Measurements from ENCODE around the gene PTPN20. TPM values are rescaled to one million over a fixed set of nuclear protein-coding genes. Genes with fewer than 3 reads are reported as not detected.

The PTPN20 gene
- total and polyA plus RNA-seq, 2 of the 8 experiments (the other 6 are each of a cell fraction or from before 2014, with no cell fraction given): not detected

DNA sequence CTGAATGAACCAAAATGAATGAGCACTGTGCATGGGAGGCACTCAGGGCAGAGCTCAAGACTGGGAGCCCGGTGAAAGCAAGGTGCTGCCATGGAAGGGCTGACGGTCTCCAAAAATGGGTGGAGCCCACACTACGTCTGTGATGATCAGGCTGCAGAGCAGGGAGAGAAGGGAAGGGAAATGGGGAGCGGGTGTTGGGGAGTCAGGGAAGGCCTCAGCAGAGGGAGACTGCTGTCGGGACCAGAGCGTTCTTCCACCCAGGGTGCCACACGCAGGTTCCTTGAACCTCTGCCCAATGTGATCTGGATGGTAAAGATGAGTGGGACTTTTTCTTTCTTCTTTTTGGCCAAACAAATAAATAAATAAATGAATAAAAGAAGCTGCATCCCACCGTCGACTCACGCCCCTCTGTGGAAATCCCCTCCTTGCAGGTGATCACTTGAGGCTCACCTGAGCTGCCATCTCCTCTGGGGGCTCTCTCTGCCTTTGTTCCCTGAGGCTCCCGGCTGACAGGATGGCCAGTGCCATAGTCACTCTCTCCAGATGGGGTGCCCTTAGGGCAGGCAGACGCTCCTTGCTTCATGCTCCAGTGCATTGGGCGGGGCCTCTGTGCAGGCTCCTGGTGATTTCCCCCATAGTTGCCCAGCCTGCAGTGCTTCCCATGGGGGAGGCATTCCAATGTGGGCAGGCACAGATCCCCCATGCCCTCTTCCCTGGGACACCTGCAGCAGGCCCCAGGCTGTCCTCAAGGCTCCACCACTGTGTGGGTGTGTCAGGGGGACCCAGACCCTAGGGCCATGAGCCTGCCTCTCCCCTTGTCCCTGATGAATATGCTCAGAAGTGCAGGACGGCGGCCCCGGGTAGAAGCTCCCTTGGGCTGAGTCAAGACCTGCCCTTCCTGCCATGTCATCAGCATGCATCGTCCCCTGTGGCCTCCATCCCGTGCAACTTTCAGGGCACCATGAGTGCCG, 131.8 kb downstream of the PTPN20 start:
- Histone ChIP-seq H3K36me3 (ENCODE audit: control insufficient read depth in 2 of 4, insufficient read depth in 4 of 4, low read length in 3 of 4) (no peaks in the 10 kb centered on the region), H3K79me2 (ENCODE audit: control insufficient read depth in 1 of 2, insufficient read depth in 2 of 2, low read length in 2 of 2) (no peaks in the 10 kb centered on the region), H2AFZ (ENCODE audit: low read length) (0 out of 2 replicates have a peak overlapping the region, but pooled peaks have one; percentile 34), H4K20me1 (replicated peaks in 1 of 2; ENCODE audit: control insufficient read depth in 1 of 2, insufficient read depth in 2 of 2, low read length in 2 of 2) (no peaks in the 10 kb centered on the region), H2BK120ac (replicated peaks; ENCODE audit: low read depth, low read length) (no peak overlapping the region), H3K9me3 (ENCODE audit: insufficient read depth in 2 of 2, low read depth in 1 of 2, low read length in 1 of 2) (no peaks in the 10 kb centered on the region), H3K27me3 (replicated peaks in 1 of 4; ENCODE audit: control insufficient read depth in 3 of 4, extremely low read depth in 1 of 4, insufficient read depth in 3 of 4, low read length in 3 of 4) (no peaks in the 10 kb centered on the region), H4K5ac (ENCODE audit: insufficient read length, low read depth, low read length) (no peak overlapping the region), H3K56ac (replicated peaks; ENCODE audit: insufficient read length, low read depth, low read length) (no peak overlapping the region), H2BK20ac (ENCODE audit: low read length) (no peak overlapping the region), H3K4ac (replicated peaks; ENCODE audit: insufficient read length, low read depth, low read length) (no peak overlapping the region), H3K4me2 (ENCODE audit: insufficient read depth in 1 of 2, low read depth in 2 of 2, low read length in 2 of 2) (no peak overlapping the region), H2AK5ac (ENCODE audit: low read depth, low read length) (no peak overlapping the region), H4K91ac (replicated peaks; ENCODE audit: insufficient read length, low read length) (no peak overlapping the region), H2BK15ac (ENCODE audit: low read length) (no peak overlapping the region), H3K27ac (ENCODE audit: low read depth, low read length) (no peak overlapping the region), H3K23ac (ENCODE audit: insufficient read length) (no peak overlapping the region), H3K9ac (replicated peaks in 1 of 4; ENCODE audit: extremely low read depth in 1 of 4, low read depth in 3 of 4, low read length in 3 of 4) (no peak overlapping the region), H3K14ac (ENCODE audit: insufficient read length) (no peak overlapping the region), H3K4me3 (ENCODE audit: extremely low read depth in 1 of 4, insufficient read depth in 2 of 4, low read depth in 3 of 4, low read length in 4 of 4) (no peak overlapping the region), H3K18ac (ENCODE audit: extremely low read depth, low read length) (peak overlapping the region; percentile 32), H2BK12ac (ENCODE audit: low read depth, low read length) (no peak overlapping the region), H3K4me1 (replicated peaks in 1 of 4; ENCODE audit: control insufficient read depth in 3 of 4, insufficient read depth in 4 of 4, low read length in 3 of 4) (peaks cover 0 to 2% (median 0%) of the 10 kb centered on the region in 4 experiments; a peak in 1 of 7 replicates), H4K8ac (ENCODE audit: extremely low read depth, insufficient read depth, low read length) (no peak overlapping the region), H3K79me1 (ENCODE audit: low read depth, low read length) (no peaks in the 10 kb centered on the region), H2BK5ac (ENCODE audit: low read depth, low read length) (no peak overlapping the region; the same call in 1 of the 2 replicates), H3K23me2 (ENCODE audit: low read depth, low read length) (no peaks in the 10 kb centered on the region)
- CTCF ChIA-PET (ENCODE audit: partially characterized antibody): interaction anchor here (0.5 to 12.1 kb wide), 7 partner anchors 11 to 865 kb away, joined by 3 to 201 read pairs (median 4); no protein-coding TSS in a partner anchor
- POLR2A ChIA-PET (ENCODE audit: partially characterized antibody): no interaction called here
- DNase-seq (ENCODE audit: low read depth in 1 of 2, low spot score in 2 of 2) (no peak), FAIRE-seq (no peak)
- no peak for TF ChIP-seq SP4 (IDR thresholded peaks at IDR 0.05; ENCODE audit: low read length)
- no peak for TF ChIP-seq TBP (IDR thresholded peaks at IDR 0.05; ENCODE audit: low read depth, low read length)
- no peak for TF ChIP-seq SUZ12 (IDR thresholded peaks at IDR 0.05; ENCODE audit: low read length)
- no peak for TF ChIP-seq POLR2A (IDR thresholded peaks at IDR 0.05; ENCODE audit: control extremely low read depth in 1 of 2, low read depth in 2 of 2, low read length in 2 of 2)
- TF ChIP-seq CHD2 (IDR thresholded peaks at IDR 0.05; ENCODE audit: low read length): no peak
- WGBS, 2 experiments (ENCODE audit: extremely low coverage in 1 of 2, insufficient coverage in 1 of 2, insufficient read length in 1 of 2, insufficient replicate concordance in 2 of 2, low coverage in 1 of 2, low lambda C conversion rate in 2 of 2, missing lambda C conversion rate in 1 of 2): 86% methylated on average over 19 of the region's 19 CpGs; no CpG with 5 or more reads in 1 of the 2 experiments
